Measurements from ENCODE around the gene CRACDL.
"Not testable (repeated sequence)": the region's sequence is repeated elsewhere in the genome, so short reads cannot be mapped to it uniquely, and the experiment has no call there.

The CRACDL gene

DNA sequence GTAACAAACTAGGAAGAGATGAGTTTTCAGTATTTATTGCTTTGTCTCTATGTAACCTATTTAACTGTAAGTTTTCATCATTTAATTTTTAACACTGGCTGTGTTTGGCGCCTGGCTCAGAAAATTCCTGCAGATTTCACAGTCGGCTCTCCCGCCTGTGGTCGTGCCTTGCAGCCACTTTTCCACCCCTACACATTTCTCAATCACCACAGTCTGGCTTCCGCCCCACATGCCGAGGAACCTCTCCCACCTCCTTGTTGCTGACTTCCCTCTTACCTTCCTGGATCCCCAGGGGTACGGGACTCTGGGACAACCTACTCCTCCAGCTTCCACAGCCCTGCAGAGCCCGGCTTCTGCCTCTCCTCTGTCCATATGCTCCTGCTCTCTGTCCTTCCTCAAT lies 163.5 kb downstream of the CRACDL start:
- no peak for DNase-seq

DNA sequence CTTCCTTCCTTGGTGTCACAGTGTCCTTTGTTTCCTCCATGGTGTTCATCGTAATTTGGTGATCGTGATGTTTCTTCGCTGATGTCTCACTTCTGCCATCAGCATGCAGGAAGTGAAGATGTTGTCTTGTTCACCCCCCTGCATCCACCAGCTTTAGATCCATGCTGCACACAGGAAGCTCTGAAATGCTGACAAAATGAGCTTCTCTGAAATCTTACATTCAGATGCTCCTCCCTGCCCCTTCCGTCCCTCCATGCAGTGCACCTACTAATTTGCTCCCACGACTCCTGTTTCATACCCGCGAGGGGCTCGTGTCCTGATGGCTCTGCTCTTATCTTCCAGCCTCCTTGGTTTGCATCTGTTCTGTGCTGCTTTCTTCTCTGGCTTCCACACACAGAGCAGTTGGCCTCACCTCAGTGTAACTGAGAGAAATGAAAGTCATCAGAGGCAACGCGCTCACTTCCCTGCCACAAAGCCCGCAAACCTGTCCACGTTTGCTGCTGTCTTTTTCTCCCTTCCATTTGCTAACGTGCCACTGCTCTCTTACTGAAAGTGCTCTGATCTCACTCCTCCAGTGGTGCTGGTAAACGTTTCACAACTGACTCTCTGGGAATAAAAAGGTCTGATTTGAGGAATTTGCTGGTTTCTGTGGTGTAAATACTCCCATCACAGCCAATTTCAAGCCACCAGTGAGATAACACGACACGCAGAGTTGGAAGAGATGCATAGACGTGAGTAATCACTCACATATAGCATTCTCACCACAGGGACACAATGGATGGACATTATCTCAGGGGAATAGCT lies 164.1 kb downstream of the CRACDL start:
- DNase-seq = no peak

DNA sequence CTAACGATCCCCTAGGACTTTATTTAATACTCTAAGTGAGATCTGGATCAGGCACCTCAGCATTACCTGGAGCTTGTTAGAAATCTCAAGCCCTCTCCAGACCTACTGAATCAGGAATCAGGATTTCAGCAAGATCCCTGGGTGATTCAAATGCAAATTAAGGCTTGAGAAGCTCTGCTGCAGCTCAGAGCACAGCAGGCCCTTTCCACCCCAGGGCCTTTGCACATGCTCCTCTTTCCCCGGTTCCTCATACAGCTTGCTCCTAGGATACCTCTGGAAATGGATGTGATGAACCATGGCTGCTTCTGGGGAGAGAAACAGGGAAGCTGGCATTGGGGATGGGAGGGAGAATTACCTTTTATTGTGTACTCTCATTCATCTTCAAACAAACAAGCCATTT lies 164.8 kb downstream of the CRACDL start:
- no peak for DNase-seq

DNA sequence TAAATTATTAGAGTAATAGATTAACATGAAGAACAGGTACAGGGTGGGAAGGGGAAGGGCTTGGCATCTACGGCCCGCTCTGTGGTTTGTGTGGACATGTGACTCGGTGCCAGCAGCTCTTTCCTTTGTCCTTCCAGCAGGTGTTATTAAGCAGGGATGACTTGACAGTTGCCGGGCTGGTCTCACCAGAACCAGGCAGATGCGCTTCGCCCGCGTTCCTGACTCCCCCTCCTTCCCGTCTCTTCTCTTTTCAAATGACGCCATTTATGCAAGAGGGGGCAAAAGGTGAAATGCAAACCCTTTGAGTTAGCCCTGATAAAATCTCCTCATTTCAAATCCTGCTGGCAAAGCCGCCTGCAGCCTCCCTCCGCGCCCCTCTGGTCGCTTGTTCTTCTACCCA lies 166.2 kb downstream of the CRACDL start:
- DNase-seq = no peak

DNA sequence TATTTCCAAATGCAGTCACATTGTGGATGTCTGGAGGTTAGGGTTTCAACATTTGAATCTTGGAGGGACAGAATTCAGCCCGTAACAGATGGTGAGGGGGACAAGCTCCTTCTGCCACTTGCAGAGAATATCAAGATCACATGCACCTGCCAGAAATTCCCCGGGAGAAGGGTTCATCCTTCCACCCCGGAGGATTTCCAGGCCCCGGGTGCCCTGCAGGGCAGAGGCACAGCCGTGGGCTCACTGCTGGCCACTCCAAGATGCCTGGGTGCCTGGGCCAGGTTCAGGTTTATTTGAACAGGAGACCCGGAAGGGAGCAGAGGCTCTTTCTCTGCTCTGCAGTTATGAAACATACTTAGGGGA lies 166.9 kb downstream of the CRACDL start:
- DNase-seq = no peak

DNA sequence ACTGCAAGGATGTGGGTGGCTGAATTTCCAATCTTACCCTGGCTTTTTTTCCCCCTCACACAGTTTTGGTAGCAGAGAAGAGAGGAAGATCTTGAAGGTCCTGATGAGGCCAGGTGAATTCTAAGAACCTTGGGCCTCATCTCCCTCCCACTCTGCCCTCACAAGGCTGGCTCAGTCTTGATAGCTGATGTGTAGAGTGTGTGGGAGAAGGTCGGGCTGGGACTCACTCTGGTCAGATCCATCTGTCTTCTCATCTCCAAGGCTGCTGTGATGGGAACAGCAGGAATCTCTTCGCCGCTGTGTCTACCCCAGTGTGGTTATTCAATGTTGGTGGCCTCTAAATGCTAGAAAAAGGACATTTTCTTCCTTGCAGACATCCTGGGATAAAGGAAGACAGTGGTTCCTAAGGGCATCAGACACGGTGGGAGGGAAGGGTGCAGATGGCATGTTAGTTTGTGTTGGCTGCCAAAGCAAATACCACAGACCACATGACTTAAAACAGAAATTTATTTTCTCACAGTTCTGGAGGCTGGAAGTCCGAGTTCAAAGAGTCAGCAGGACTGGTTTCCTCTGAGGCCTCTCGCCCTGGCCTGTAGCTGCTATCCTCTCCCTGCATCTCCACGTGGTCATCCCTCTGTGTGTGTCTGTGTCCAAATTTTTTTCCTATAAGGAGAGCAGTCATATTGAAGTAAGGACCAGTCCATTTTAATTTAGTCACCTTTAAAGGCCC lies 167.5 kb downstream of the CRACDL start:
- DNase-seq = peak; percentile 83 to 87

DNA sequence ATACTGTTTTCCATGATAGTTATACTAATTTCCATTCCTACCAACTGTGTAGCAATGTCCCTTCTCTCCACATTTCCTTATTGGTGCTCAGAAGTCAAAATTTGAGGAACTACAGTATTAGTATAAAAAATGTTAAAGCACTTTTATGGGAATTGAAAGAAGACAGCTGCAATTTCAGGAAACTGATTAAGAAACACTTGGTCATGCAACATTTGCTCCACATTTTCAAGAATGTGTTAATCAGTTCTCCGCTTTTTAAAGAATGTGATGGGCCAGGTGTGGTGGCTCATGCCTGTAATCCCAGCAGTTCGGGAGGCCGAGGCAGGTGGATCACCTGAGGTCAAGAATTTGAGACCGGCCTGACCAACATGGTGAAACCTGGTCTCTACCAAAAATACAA lies 171.5 kb downstream of the CRACDL start:
- peak; percentile 82 to 86 for DNase-seq

DNA sequence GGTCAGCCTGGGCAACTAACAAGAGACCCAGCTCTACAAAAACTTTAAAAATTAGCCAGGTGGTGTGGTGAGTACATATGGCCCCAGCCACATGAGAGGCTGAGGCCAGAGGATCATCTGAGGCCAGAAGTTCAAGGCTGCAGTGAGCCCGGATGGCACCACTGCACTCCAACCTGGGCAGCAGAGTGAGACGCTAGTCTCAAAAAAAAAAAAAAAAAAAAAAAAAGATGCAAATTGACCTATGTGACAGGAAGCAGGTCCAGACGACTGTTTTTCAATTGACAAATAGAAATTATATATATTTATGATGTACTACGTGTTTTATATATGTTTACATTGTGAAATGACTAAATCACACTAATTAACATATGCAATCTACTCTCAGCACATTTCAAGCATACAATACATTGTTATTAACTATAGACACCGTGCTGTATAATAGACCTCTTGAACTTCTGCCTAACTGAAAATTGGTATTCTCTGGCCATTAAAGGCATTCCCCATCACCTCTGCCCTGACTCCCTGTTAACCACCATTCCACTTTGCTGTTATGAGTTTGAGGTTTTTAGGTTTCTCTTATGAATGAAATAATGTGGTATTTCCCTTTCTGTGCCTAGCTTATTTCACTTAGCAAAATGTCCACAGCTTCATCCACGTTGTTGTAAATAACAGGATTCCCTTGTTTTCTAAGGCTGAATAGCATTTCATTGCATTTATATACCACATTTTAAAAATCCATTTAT lies 172.6 kb downstream of the CRACDL start:
- DNase-seq = no peak

DNA sequence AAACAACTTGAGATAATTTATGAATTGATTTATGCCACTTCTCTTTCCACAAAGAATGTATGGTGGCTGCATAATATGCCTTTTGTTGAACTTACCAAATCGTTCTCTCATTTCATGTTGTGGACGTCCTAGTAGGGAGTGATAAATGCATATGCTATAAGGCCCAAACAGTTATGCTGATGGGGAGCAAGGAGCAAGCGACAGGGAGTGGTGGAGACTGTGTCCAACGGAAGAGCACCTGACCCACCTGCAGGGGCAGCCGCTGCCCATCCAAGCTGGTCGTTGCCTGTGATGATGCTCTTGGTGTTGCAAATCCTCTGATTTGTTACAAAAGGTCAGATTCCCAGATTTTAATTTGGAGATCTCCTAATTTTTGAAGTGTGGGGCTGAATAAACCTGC lies 174.1 kb downstream of the CRACDL start:
- DNase-seq = no peak

DNA sequence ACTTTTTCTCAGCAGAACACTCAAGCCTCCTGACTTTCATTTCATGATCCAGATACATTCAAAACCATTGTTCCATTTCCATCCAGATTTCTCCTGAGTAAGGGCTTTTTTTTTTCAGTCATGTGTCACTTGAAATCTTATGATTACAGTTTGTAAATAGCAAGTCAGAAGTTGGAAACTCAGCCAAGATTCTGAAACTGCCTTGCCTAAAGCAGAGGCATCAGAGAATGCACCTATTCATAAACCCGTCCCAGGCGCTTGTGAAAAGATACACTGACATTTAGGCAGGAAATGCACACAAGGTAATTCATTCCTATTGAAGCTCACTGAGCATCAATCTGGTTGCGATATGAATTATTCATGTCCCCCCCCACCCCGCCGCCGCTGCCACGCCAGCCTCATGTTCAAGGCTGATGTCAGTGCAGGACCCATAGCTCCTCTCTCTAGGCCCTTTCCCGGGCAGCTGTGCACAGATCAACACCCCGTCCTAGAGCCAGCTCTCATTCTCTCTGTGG lies 174.7 kb downstream of the CRACDL start:
- DNase-seq = no peak

DNA sequence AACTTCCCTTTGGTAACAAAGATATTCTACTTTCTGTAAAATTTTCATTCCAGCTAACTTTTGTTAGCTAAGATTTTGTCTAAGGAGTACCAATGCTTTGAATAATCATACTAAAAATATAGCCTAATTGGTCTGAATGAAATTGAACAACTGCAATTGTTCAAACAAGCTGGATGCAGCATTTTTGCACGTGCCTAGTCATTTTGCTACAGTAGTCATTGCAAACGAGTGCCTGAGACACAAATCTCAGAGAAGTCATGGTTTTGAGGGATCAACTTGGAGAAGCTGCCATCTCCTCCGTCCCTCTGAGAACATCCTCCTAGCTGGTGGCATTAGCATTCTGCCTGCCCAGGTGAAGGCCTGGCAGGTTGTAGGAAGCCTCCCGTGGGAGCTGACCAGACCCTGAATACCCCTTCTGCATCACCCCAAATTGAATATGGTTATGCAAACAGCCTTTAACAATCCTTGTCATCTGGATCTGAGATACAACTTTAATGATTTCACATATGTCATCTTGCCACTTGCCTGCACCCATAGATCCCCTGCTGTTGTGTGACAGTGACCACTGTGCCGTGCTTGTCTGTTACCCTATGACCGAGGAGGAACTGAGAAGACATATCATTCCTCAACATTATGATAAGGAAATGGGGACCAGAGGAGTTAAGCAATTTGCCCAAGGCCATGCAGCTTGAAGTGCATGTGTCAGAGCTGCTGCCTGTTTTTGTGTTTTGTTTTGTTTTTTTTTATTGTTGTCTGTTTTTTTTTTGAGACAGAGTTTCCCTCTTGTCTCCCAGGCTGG lies 176.0 kb downstream of the CRACDL start:
- peak; percentile 40 to 69 for DNase-seq

DNA sequence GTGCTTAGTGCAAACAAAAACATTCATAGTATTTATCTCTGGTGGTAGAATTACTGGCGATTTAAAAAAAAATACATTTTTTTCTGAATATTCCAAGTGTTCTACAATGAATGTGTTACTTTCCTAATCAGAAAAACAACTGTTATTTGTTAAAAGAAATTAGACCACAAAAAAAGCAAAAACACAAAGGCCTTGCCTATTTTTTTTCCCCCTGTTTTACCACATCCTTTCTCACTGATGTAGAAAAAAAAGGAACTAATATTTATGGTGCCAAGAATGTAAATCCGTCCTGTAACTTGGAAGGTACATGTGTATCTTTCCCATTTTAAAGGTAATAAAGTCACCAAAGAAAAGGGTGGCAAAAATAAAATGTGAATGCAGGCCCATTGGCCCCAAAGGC lies 176.7 kb downstream of the CRACDL start:
- DNase-seq = no peak

DNA sequence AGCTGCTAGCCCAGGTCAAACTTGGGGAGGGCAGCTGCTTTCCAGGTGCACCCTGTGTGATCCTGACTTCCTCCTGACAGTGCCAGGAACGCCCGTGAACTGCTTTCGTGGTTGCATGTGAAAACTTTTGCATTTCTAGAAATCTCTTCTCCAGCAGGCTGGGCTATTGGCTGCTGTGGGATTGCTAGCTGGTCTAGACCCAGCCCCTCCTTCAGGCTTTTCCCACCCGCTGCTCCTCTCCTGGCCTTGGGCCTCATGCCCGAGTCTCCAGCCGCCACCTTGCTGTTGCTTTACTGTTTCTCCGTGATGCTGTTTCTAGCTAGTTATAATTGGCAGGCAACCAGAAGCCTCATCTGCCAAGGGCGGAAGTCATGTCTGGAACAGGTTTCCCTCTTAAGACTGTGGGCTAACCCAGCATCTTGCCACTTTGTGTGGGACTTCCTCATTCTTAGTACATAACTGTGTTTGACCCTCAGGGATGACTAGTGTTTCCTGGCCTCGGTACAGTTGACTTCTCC lies 178.1 kb downstream of the CRACDL start:
- DNase-seq = peak; percentile 83 to 84

DNA sequence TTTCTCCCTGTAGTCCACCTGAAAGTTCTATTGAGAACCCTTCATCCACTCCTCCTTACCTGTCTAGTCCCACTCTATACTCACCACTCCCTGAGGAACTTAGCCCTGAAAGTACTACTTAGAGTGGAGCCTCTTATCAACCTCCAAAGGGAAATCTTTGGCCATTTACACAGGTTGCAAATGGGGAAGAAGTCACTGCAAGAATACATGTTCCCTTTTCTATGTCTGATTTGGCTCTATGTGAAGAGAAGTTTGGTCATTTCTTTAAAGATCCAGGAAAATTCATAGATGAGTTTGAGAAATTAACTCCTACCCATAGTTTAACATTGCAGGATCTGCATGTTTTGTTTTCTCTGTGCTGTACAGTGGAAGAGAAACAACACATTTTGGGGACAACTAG lies 182.2 kb downstream of the CRACDL start:
- DNase-seq = no peak

DNA sequence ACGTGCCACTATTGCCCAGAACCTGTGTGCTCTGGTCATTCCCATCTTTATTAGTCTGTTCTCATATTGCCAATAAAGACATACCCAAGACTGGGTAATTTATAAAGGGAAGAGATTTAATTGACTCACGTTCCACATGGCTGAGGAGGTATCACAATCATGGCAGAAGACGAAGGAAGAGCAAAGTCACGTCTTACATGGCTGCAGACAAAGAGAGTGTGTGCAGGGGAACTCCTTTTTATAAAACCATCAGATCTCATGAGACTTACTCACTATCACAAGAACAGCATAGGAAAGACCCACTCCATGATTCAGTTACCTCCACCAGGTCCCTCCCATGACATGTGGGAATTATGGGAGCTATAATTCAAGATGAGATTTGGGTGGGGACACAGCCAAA lies 183.3 kb downstream of the CRACDL start:
- DNase-seq = not testable (repeated sequence)

DNA sequence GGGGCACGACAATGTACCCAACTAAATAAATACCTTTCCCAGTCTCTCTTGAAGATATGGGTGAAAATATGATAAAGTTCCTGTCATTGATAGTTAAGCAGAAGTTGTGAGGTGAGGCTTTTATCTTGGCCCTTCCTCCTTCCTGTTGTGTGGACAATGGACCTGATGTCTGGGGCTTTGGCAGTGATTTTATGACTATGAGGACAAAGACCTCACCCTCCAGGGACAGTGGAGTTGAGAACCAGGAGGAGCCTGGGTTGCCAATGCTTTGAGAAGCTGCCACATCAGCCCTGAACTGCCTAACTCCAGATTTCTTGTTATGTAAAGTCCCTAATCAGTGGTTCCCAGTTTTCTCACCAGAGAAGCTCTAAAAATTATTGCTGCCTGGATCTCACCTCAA lies 184.3 kb downstream of the CRACDL start:
- no peak for DNase-seq

DNA sequence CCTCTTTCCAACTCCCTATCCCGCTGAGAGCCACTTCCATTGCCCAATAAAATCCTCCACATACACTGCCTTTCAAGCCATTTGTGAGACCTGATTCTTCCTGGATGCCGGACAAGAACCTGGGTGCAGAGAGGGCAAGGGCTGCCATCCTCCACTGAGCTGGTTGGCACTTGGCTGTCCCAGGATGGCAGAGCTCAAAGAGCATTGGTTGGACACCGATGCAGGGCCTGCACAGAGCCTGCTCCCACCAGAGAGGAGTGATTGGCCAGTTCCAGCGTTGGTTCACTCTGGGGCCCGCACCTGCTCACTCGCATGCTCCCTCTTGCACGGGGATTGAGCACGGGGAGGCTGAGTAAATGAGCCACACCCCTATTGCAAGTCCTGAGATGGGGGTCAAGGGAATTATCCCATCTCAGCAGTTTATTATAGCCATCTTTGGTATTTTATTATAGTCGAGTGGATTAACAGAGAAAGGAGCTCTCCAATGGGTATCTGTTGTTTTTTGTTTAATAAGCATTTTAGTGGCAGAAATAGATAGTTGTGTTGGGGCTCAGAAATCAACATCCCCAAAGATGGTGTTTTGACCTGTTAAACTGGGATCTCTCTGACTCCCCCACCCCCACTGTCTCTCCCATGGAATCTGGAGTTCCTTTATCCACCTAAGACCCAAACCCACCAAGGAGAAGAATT lies 185.3 kb downstream of the CRACDL start:
- no peak for DNase-seq

DNA sequence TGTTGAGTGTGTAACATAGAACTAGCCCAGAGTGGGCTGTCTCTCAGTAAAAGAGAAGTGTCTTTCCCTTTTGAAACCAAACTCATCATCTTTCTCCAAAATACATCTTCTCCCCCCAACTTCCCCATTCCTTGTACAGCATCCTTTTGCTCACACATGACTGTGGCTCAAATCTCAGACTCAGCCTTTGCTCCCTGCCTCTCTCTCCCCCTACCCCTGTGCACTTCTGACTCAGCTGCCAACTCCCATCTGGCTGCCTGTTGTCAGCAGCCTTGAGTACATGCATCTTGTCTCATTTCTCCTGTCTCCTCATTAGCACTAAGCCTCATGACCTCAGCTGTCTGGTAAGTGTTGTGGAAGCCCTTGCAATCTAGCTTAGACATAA lies 187.0 kb downstream of the CRACDL start:
- DNase-seq = peak; percentile 75 to 81

DNA sequence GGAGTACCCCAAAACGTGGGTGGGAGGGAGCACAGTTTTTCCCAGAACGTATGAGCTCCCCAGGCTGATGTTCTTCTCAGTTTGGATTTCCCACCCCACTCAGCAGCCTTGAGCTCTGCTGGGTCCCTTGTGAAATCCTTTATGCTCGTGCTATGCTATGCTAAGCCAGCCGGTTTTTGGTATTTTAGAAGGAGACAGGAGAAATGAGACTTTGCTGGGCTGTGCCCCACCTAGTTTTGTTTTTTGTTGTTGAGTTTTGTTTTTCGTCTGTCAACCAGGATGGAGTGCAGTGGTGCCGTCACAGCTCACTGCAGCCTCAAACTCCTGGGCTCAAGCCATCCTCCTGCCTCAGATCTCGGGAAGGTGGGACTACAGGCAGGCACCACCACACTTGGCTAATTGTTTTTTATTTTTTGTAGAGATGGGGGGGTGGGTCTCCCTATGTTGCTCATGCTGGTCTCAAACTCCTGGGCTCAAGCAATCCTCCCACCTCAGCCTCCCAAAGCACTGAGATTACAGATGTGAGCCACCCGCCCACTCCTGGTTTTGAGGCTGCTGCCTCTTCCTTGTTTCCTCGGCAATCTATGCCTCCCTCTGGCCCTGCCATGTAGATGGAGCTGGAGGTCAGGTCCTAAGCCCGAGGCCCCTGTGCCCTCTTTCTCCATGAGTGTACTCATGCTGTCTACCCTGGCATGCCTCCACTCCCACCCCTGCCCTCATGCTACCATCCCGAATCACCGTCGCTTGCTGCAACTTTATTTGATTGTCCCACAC lies 187.5 kb downstream of the CRACDL start:
- DNase-seq = no peak

DNA sequence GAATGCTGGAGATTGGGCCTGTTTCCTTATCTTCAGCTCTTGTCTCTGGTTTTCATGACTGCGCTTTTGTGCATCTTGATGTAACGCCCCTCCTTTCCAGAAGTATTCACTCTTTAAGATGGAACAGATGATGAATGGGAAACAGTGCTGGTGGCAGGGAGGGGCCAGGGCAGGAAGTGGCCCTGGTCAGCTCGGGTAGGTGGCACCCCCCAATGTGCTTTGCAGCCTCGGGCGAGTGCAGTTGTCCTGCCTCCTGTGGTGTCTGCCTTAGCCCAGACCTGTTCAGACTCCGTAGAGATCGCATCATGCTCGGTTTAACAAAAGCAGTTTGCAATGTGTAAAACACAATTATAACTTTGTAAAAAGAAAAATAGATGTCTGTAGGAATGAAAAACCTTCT lies 188.1 kb downstream of the CRACDL start:
- DNase-seq = no peak

DNA sequence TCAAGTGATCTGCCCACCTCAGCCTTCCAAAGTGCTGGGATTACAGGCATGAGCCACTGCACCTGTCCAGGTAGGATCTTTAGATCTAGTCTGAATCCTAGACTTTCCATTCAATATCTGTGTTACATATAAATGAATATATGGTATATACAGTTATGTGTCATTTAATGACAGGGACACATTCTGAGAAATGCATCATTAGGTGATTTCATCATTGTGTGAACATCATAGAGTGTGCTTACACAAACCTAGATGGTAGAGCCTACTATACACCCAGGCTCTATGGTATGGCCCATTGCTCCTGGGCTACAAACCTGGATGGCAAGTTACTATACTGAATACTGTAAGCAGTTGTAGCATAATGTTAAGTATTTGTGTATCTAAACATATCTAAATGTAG lies 189.6 kb downstream of the CRACDL start:
- no peak for DNase-seq

Measured in inflammatory macrophage treated with lipopolysaccharide for 1 hour (primary cell).